SKM-1 (cell line): ENCODE data around the gene METTL17.
"Not testable (repeated sequence)": the region's sequence is repeated elsewhere in the genome, so short reads cannot be mapped to it uniquely, and the experiment has no call there.

Source experiments
- DNase-seq: peaks from one replicate; lab custom pipeline; 2025; ENCODE audit not compliant: unreplicated experiment; lab: John Stamatoyannopoulos, UW

The METTL17 gene

DNA sequence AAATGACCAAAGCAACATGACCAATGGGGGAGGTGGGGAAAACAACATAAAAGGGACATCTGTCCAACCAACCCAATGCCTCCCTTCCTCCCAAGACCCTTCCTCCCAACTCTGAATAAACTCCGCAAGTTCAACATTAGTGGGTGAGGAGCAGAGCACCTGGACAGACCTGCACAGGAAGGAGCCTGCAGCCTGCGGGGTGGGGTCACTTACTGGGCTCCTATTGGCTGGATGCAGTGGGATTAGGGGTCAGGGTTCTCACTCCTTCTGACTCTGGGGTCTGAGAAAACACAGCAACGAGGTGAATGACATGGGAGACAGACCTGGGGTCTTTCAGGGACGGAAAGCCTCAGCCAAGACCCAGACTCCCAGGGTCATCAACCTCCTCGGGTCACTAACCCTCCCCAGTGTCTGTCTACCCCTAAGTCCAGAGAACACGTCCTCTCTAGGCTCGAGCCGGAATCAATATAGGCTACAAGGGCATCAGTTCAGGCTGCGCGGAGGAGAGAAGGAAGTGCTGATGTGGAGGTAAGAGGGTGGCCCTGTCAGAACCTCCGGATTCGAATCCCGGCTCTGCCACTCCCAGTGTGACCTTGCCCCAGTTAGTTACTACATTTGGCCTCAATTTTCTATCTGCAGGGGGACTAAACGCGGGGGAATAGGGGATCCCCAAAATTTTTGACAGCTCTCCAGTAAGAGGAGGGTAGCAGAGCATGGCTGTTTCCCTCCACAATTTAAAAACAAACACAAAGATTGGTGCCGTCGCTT is 34.2 kb downstream of the METTL17 start:
- DNase-seq = no peak

DNA sequence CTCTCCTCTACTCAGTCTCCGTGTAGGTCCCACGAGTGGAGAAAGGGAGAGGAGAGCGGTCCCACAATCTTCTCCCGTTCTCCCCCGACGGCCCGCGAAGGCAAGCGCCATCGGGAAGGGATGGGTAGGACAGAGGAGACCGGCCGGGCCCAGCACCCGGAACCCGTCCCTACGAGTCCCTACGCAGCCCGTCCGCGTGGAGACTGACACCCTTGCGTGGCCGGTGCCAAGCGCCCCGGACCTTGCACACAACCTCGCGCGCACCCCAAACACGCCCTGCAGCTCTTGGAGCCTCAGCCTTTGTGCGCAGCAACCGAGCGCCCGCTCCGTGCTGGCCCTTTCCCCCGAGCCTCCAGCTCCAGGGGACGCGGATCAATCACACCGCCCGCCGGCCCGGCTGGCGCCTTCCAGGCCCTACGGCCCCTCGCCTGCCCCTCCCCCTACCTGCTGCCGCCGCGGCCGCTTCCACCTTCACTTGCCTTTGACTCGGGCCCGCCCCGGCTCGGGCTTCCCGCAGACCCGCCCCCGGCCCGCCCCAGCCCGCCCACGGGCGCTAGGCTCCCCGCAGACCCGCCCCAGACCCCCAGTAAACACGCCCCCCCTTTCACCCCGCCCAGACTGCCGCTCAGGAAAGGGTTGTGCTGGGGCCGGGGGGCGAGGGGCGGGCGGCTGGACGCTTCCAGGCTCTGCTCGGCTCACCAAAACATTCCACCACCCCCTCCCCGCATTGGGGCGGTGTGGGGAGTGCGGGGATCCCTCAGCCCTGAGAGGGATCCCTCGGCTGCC is 35.0 kb downstream of the METTL17 start, which contains the start of gene NDRG2:
NDRG2 (minus strand) TSS at position 477 of the 786 bp plus-strand sequence. CDS start 1,746 bp downstream, outside the sequence.
- no peak for DNase-seq

DNA sequence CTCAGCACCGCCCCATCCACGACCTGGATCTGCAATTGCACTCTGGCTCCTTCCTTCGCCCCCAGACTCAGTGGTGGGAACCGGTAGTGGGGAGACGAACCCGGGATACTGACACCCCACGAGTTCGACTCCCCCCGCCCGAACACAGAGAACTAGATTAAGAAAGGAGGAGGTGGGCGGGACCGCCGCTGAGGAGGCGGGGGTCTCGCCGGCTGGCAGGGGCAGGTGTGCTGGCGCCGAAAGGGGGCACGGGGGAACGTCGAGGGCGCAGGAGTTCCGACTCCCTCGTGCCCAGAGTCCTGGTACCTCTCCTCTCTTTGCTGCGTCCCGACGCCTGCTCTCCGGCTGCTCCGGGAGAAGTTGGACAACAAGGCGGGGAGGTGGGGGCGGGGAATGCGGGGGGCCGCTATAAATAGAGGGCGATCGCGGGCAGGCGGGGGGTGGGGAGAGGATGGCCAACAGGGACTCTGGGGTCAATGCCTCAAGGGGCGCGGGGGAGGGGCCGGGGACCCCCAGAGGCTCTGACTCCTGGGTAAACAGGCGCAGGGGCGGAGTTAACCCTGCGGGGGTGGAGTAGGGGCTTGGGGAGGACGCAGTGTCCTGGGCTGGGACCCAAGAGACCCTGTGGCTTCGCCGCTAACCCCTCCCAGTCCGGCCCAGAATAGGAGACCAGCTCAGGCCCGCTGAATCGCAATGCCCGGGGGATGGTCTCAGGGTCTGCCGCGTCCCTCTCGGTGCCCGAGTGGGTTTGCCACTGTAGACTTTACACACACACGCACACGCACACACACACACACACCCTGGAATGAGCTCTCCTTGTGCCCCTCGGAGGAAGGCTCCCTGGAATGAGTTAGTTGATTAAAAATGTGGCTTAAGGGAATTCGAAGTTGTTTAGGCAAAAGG is 35.8 kb downstream of the METTL17 start:
- DNase-seq = no peak

DNA sequence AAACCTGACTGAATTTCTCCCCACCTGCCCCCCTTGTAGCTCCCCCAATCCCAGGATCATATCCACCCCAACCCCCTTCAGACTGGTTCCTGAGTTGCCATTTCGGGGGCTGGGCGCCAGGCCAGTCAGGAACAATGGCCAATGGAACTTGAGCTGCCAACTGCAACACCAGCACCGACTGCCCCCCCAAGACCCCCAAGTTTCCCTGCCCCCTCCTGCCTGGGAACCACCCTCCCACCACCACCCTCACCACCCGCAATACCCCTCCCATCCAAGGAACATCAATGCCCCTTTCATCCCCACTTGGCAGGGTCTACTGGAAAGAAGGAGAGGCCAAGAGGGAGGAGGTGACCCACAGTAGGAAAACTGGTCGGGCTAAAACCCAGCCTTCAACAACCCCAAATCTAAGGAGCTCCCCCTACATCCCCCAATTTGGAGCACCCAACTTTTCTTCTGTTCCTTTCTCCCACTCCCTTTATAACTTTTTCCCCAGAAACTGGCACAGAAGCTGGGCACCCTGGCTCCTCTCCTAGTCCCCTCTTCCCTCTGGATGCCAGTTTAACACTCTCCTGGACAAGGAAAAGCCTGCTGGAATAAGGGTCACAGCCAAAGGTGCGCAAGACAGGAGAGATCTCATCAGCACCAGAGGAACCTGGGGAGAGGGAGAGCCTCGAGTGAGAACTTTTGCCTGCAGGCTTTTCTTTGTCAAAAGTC is 36.7 kb downstream of the METTL17 start:
- no peak for DNase-seq

DNA sequence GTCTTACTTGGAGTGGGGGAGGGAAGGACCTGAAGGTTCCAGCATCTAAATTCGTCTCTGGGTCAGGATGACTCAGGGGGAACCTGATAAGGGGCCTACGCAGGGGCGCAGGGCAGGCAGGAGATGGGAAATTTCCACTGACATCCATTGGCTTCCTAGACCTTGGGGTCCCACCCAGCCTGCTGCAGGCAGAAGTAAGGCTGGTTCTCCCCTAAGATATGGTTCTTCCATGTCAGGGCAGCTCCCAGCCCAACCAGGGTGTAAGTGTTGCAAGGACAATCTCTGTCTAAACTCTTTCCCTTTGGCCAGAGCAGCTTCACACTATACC is 37.2 kb downstream of the METTL17 start:
- no peak for DNase-seq

DNA sequence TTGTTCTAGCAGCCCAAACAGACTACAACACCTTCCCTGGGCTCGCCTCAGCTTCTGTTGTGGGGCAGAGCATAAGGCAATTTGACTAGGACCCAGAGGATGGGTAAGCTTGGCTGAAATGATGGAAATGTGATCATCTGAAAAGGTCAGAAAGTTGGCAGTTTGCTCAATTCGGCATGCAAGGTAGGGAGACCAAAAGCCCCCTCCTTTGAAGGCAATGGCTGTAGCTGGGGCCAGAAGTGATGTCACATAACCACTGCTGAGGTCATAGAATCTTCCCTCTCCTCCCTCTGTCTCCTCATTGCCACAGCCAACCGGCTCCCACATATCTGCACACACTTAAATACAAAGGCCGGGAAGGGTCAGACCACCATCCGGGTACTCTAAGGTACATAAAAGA is 40.1 kb downstream of the METTL17 start, which contains the start of gene TPPP2:
TPPP2 (plus strand) TSS at position 301 of the 400 bp plus-strand sequence. CDS start 365 bp downstream, outside the sequence.
- DNase-seq = no peak

DNA sequence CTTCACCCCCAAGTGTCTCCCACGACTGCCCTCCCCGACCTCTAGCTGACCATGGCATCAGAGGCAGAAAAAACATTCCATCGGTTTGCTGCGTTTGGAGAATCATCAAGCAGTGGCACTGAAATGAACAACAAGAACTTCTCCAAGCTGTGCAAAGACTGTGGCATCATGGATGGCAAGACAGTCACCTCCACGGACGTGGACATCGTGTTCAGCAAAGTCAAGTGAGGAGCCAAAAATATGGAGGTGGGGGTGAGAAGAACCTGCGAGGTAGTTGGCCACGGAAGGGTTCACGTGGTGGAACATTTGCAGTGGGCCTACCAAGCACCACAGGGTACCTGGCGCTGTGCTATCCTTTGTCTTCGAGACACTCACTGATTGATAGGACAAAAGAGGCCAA is 40.8 kb downstream of the METTL17 start:
- DNase-seq = no peak

DNA sequence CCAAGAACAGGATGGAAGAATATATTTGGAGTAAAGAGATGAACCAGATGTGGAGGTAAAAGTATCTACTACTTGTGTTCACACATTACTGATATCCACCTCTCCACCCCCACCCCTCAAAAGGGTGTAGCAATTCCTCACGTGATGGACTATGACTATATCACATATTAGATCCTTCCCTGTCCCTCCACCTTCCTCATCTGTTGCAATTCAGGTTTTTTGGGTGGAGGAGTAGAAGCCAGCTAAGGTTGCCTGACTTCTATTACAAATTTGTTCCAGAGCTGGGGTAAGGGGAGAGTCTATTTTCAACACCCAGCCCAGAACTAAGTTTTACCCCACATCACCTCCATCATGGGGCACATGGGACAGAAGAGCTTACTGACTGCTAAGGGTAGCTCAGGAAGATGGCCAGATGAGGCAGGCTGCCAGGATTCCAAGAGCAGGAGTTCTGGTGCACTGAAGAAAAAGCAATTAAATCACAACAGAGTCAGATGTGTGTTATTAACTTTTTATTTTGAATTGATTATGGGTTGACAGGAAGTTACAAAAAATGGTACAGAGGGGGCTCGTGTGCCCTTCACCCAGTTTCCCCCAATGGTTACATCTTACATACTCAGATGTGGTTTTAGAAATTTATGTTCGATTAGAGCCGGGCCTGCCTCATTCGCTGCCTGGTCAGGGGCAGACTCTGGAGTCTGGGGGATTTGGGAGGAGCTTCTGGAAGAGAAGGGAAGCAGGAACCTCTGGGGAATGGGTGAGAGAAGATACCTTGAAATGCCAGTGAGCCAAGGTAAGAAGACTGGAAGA is 42.7 kb downstream of the METTL17 start:
- no peak for DNase-seq

DNA sequence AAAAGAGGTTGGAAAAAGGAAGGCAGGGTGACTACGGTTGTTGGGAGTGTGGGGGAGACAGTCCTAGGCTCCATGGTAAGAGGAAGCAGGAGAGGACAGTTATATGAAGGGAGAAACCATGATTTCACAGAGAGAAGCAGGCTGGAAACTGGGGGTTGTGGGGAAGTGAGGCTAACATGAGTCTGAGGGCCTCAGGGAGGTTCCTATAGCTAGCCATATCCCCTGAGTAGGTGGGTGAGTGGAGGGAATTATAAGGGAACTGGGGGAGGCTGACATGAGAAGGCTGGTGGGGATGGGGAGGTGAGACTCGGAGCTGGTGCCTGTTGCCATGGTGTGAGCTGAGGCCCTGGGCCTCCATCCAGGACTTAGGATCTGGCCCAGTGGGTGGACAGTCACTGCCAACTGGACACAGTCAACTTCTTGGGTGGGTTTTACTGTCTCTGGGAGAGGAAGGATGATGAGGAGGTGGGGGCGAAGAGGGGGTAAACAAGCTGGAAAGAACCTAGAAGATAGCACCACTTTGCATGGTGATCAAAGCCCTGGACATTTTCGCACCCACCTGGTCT is 43.4 kb downstream of the METTL17 start:
- no peak for DNase-seq

DNA sequence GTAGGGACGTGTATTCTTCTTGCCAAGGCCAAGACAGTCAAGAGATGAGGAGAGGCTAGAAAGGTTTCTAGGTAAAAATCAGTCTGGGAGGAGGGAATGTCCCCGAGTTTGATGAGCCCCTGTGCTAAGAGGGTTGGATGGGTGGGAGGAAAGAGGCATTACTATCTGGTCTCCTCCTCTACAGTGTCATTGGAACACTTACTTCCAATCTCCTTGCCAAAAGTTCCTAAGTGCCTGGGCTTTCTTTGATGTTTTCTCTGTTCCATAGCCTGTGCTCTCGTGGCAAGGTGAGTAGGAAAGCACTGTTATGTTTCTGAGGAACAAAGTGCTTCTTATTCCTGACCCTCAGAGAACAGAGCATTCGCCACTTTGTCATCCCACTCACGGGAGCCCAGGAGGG is 44.9 kb downstream of the METTL17 start, which contains the start of gene RNASE13:
RNASE13 (minus strand) TSS at position 101 of the 400 bp plus-strand sequence. CDS start 519 bp downstream, outside the sequence.
- DNase-seq = no peak

DNA sequence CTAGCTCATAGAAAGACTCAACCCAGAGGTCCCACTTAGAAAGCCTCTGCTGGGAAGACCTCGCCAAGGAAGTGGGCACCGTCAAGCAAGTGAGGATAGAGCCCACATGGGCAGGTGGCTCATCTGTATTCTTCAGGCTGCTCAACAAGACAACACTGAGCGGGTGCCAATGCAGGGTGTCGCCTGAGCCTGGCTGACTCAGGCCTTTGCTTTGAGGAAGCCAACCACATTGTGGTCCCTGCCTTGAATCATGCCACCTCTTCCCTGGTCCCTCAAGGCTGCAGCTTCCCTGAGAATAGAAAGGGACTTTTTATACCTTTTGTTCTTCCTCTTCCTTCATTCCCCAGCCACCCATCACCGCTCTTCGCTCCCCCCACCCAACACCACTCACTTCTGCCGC is 47.0 kb downstream of the METTL17 start:
- DNase-seq = no peak

DNA sequence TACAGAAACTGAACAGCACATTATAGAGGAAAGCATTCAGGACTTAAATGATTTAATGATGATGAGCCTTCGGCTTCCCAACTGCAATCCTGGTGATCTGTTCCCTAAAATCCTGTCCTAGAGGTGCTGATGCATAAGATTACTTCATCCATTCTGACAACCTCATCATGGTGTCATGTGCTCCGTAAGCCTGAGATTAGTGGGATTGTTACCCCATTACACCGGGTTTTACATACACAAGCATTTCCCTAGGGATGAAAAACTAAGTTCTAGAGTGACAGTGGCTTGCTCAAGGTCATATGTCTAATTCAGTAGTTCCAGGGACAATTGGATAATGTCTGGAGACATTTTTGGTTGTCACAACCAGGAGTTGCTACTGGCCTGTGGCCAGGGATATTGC is 47.4 kb downstream of the METTL17 start:
- no peak for DNase-seq

DNA sequence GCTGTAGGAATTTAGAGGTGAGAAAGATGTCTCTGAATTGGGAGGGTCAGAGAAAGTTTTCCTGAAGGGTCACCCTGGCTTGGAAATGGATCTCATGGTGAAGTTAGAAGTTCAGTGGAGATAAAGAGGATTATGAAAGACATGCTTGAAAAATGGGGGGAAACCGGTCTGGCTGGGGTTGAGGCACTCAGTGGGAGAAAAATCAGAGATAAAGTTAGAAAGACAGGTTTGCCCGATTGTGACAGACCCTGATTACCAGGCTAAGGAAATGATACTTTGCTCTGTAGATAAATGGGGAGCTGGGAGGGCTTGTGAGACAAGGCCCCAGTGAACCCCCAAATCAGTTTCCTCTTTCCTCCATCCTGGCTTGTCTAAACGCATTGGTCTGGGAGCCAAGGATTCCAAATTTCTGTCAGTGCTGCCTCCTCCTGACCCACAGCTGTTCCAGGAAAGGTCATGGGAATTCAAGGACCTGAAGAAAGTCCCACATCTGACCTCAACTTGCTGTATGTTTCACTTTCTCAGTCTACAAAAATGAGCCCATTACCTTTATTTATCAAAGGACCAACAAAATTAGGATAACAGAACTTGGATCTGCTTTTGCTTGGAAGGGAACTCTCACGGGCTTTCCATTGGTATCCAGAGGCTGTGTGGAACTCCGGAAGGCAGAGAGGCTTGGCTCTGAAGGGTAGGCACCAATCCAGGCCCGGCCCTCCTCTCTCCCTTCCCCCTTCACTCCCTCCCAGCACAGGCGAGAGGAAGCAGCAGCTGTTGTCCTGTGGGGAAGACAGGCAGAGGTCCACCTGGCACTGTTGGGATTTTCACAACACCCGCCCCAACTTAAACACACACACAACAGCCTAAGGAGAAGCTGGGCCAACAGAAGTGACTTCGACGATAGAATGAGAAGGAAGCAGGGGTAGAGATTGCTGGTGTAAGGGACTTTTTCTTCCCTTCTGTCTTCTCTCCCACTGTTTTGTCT is 49.0 kb downstream of the METTL17 start:
- no peak for DNase-seq

DNA sequence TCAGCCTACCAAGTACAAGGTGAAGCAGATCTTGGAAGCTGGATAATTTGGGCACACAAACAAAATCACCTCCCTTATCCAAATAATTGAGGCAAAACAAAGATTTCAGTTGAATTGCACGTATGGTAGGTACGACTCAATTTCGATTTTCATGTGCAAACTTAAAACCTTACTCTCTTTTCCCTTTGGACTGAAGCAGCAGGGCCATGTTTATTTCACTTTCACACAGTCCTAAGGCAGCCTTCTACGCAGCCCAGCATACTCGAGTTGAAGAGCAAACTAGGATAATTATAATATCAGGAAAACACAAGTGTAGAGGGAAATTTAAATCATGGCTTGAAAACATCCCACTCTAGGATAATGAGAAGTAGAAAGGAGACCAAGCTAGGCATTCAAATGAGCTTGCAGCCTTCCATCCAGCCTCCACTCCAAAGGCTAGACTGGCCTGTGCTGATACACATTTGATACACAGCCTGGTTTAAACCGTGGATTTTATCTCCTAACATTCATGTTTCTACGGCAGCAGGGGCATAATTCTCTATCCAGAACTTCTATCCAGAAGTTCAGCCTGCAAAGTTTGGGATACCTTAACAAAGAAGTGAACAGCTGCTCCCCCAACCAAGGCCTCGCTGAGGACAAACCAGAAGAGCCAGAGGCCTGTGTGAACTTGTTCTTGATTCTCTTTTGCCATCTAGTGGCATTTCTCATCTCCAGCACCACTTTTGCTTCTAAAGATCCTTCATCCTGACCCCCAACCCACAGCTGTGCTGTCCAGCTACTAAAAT is 50.0 kb downstream of the METTL17 start:
- peak; percentile 4 for DNase-seq

DNA sequence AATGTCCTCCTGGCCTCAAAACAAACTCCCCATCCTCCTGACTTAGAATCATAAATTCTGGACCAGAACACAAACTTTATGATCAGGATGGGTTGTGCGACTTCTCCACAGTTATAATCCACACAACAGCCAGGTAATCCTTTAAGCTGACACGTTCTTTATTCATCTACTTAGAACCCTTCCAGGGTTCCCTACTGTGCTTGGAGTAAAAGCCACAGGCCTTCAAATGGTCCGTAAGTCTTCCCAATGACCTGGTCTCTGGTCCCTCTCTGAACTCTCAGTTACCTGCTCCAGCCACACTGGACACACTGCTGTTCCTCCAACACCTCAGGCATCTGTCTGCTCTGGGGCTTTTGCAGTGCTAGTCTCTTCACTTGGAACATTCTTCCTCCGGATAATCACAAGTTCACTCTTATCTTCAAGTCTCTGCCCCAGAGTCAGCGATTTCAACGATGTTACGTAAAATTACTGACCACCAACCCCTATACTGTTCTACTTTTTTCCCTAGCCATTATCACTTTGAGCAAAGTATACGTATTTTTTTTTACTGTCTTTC is 50.7 kb downstream of the METTL17 start:
- DNase-seq = no peak

DNA sequence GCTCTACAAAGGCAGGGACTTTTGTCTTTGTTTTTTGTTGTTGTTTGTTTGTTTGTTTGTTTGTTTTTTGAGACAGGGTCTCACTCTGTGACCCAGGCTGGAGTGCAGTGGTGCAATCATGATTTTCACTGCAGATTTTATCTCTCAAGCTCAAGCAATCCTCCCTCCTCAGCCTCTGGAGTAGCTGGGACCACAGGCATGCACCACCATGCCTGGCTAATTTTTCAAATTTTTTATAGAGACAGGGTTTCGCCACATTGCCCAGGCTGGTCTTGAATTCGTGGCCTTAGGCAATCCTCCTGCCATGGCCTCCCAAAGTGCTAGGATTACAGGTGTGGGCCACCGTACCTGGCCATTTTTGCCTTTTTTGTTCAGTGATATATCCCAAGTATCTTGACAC is 51.2 kb downstream of the METTL17 start:
- not testable (repeated sequence) for DNase-seq
